Measurements from ENCODE around the gene TWNK. TPM values are rescaled to one million over a fixed set of nuclear protein-coding genes. Genes with fewer than 3 reads are reported as not detected.

The TWNK gene
- total and polyA plus RNA-seq, 3 experiments from 2014 or later, result 8.2 to 44.3 (median 40.6) TPM

GRCh38 chr10:101003639-101004206 lies 16.4 kb downstream of the TWNK start:
- no peaks in the 10 kb centered on the region for H3K9me3 Mint-ChIP-seq
- CTCF ChIA-PET, result interaction anchor here (2.2 to 4.9 kb wide), 3 partner anchors 8 to 15 kb away, joined by 7 to 30 read pairs (median 9); no protein-coding TSS in a partner anchor
- no peaks in the 10 kb centered on the region for H3K36me3 ChIP-seq (ENCODE audit: insufficient read depth, low read length)
- POLR2A ChIA-PET, result interaction anchor here (1.6 kb wide), 1 partner anchor 27 kb away, joined by 3 read pairs; the partner anchor contains the start of genes PDZD7 and SFXN3
- no peak overlapping the region for H3K4me3 ChIP-seq (ENCODE audit: low read length)
- H3K27ac Mint-ChIP-seq, result no peak overlapping the region
- no peak for DNase-seq
- H3K4me1 ChIP-seq (ENCODE audit: insufficient read depth, low read length), result peaks cover 9% of the 10 kb centered on the region
- no peaks in the 10 kb centered on the region for H3K27me3 Mint-ChIP-seq
- H3K9me3 ChIP-seq (ENCODE audit: low read length), result no peaks in the 10 kb centered on the region
- peaks cover 8 to 12% (median 9%) of the 10 kb centered on the region in 3 donors for H3K4me1 Mint-ChIP-seq
- no peak overlapping the region for H3K27ac ChIP-seq (ENCODE audit: low read depth, low read length)
- no peak overlapping the region for H3K4me3 Mint-ChIP-seq
- H3K36me3 Mint-ChIP-seq, result peaks cover 0 to 29% (median 0%) of the 10 kb centered on the region in 3 donors
- H3K27me3 ChIP-seq (ENCODE audit: insufficient read depth, low read length, poor library complexity, severe bottlenecking), result no peaks in the 10 kb centered on the region

GRCh38 chr10:101005361-101005760 lies 18.0 kb downstream of the TWNK start:
- Mint-ChIP-seq H3K27me3 (no peaks in the 10 kb centered on the region), H3K27ac (peak overlapping the region in 1 of 8 donors; percentile 54), H3K4me1 (peaks cover 6 to 10% (median 7%) of the 10 kb centered on the region in 3 donors), H3K9me3 (no peaks in the 10 kb centered on the region), H3K4me3 (no peak overlapping the region), H3K36me3 (peaks cover 0 to 28% (median 0%) of the 10 kb centered on the region in 3 donors)
- DNase-seq, result no peak
- POLR2A ChIA-PET, result interaction anchor here (0.6 kb wide), 1 partner anchor 181 kb away, joined by 5 read pairs; no protein-coding TSS in a partner anchor
- no peaks in the 10 kb centered on the region for H3K9me3 ChIP-seq (ENCODE audit: low read length)
- CTCF ChIA-PET, result interaction anchor here (1.3 to 4.9 kb wide), 2 partner anchors 10 to 13 kb away, joined by 6 to 30 read pairs; no protein-coding TSS in a partner anchor
- no peaks in the 10 kb centered on the region for H3K36me3 ChIP-seq (ENCODE audit: insufficient read depth, low read length)
- no peak overlapping the region for H3K27ac ChIP-seq (ENCODE audit: low read depth, low read length)
- peaks cover 1% of the 10 kb centered on the region for H3K4me1 ChIP-seq (ENCODE audit: insufficient read depth, low read length)
- H3K4me3 ChIP-seq (ENCODE audit: low read length), result no peak overlapping the region
- H3K27me3 ChIP-seq (ENCODE audit: insufficient read depth, low read length, poor library complexity, severe bottlenecking), result no peaks in the 10 kb centered on the region

- DNase-seq, result no peak
- peaks cover 0 to 27% (median 0%) of the 10 kb centered on the region in 3 donors for H3K36me3 Mint-ChIP-seq
- ChIA-PET CTCF (interaction anchor here (4.9 to 7.0 kb wide), 2 partner anchors 8 to 10 kb away, joined by 30 to 64 read pairs; partner anchors contain the start of gene LZTS2), POLR2A (interaction anchor here (0.6 to 0.8 kb wide), 2 partner anchors 11 to 181 kb away, joined by 3 to 5 read pairs; no protein-coding TSS in a partner anchor)
- Histone ChIP-seq H3K36me3 (ENCODE audit: insufficient read depth, low read length) (no peaks in the 10 kb centered on the region), H3K9me3 (ENCODE audit: low read length) (no peaks in the 10 kb centered on the region), H3K4me1 (ENCODE audit: insufficient read depth, low read length) (no peaks in the 10 kb centered on the region), H3K27ac (ENCODE audit: low read depth, low read length) (no peak overlapping the region), H3K27me3 (ENCODE audit: insufficient read depth, low read length, poor library complexity, severe bottlenecking) (no peaks in the 10 kb centered on the region), H3K4me3 (ENCODE audit: low read length) (no peak overlapping the region)
- no peak overlapping the region for H3K27ac Mint-ChIP-seq
- peaks cover 2 to 3% (median 3%) of the 10 kb centered on the region in 3 donors for H3K4me1 Mint-ChIP-seq
- no peaks in the 10 kb centered on the region for H3K9me3 Mint-ChIP-seq
- no peak overlapping the region for H3K4me3 Mint-ChIP-seq
- no peaks in the 10 kb centered on the region for H3K27me3 Mint-ChIP-seq
Observed at GRCh38 chr10:101005869-101006567, 18.7 kb downstream of the TWNK start.

GRCh38 chr10:101006593-101007098 lies 19.3 kb downstream of the TWNK start:
- no peaks in the 10 kb centered on the region for H3K36me3 ChIP-seq (ENCODE audit: insufficient read depth, low read length)
- H3K4me1 ChIP-seq (ENCODE audit: insufficient read depth, low read length), result no peaks in the 10 kb centered on the region
- DNase-seq, result no peak
- no peaks in the 10 kb centered on the region for H3K9me3 Mint-ChIP-seq
- no peak overlapping the region for H3K4me3 ChIP-seq (ENCODE audit: low read length)
- H3K4me1 Mint-ChIP-seq, result no peaks in the 10 kb centered on the region
- peaks cover 0 to 26% (median 0%) of the 10 kb centered on the region in 3 donors for H3K36me3 Mint-ChIP-seq
- H3K27me3 ChIP-seq (ENCODE audit: insufficient read depth, low read length, poor library complexity, severe bottlenecking), result no peaks in the 10 kb centered on the region
- ChIA-PET POLR2A (interaction anchor here (0.8 kb wide), 1 partner anchor 10 kb away, joined by 3 read pairs; no protein-coding TSS in a partner anchor), CTCF (interaction anchor here (1.4 to 7.0 kb wide), 3 partner anchors 8 to 34 kb away, joined by 6 to 64 read pairs (median 30); partner anchors contain the start of gene LZTS2)
- no peaks in the 10 kb centered on the region for H3K9me3 ChIP-seq (ENCODE audit: low read length)
- no peaks in the 10 kb centered on the region for H3K27me3 Mint-ChIP-seq
- H3K27ac ChIP-seq (ENCODE audit: low read depth, low read length), result no peak overlapping the region
- H3K4me3 Mint-ChIP-seq, result no peak overlapping the region
- no peak overlapping the region for H3K27ac Mint-ChIP-seq

- H3K27me3 Mint-ChIP-seq, result no peaks in the 10 kb centered on the region
- POLR2A ChIA-PET, result no interaction called here
- no peaks in the 10 kb centered on the region for H3K4me1 Mint-ChIP-seq
Observed at GRCh38 chr10:101007099-101007711, 19.9 kb downstream of the TWNK start.

GRCh38 chr10:101007915-101008822 lies 20.8 kb downstream of the TWNK start:
- CTCF ChIA-PET, result interaction anchor here (1.0 to 7.0 kb wide), 3 partner anchors 10 to 41 kb away, joined by 3 to 64 read pairs (median 6); partner anchors contain the start of gene LZTS2
- Histone ChIP-seq H3K27ac (ENCODE audit: low read depth, low read length) (no peak overlapping the region), H3K4me1 (ENCODE audit: insufficient read depth, low read length) (peaks cover 7% of the 10 kb centered on the region), H3K4me3 (ENCODE audit: low read length) (no peak overlapping the region), H3K27me3 (ENCODE audit: insufficient read depth, low read length, poor library complexity, severe bottlenecking) (no peaks in the 10 kb centered on the region), H3K36me3 (ENCODE audit: insufficient read depth, low read length) (no peaks in the 10 kb centered on the region), H3K9me3 (ENCODE audit: low read length) (no peaks in the 10 kb centered on the region)
- POLR2A ChIA-PET, result no interaction called here
- H3K9me3 Mint-ChIP-seq, result no peaks in the 10 kb centered on the region
- H3K4me3 Mint-ChIP-seq, result no peak overlapping the region
- no peak for DNase-seq
- H3K27ac Mint-ChIP-seq, result no peak overlapping the region
- H3K36me3 Mint-ChIP-seq, result peaks cover 0 to 22% (median 0%) of the 10 kb centered on the region in 3 donors
- peaks cover 5 to 7% (median 6%) of the 10 kb centered on the region in 3 donors for H3K4me1 Mint-ChIP-seq
- H3K27me3 Mint-ChIP-seq, result peaks cover 0 to 3% of the 10 kb centered on the region in 2 donors

More at GRCh38 chr10:101007099-101007711, 19.9 kb downstream of the TWNK start:
- H3K4me1 ChIP-seq (ENCODE audit: insufficient read depth, low read length), result no peaks in the 10 kb centered on the region
- H3K4me3 ChIP-seq (ENCODE audit: low read length), result no peak overlapping the region
- no peaks in the 10 kb centered on the region for H3K36me3 ChIP-seq (ENCODE audit: insufficient read depth, low read length)
- H3K9me3 ChIP-seq (ENCODE audit: low read length), result no peaks in the 10 kb centered on the region
- DNase-seq, result no peak
- no peak overlapping the region for H3K4me3 Mint-ChIP-seq
- H3K9me3 Mint-ChIP-seq, result no peaks in the 10 kb centered on the region
- H3K27ac Mint-ChIP-seq, result no peak overlapping the region
- no peak overlapping the region for H3K27ac ChIP-seq (ENCODE audit: low read depth, low read length)
- peaks cover 0 to 26% (median 0%) of the 10 kb centered on the region in 3 donors for H3K36me3 Mint-ChIP-seq
- CTCF ChIA-PET, result interaction anchor here (1.0 to 7.0 kb wide), 3 partner anchors 9 to 42 kb away, joined by 3 to 64 read pairs (median 6); partner anchors contain the start of gene LZTS2
- no peaks in the 10 kb centered on the region for H3K27me3 ChIP-seq (ENCODE audit: insufficient read depth, low read length, poor library complexity, severe bottlenecking)

GRCh38 chr10:101008823-101009423 lies 21.6 kb downstream of the TWNK start:
- no peak for DNase-seq
- no peak overlapping the region for H3K27ac Mint-ChIP-seq
- peaks cover 0 to 3% of the 10 kb centered on the region in 2 donors for H3K27me3 Mint-ChIP-seq
- Histone ChIP-seq H3K27me3 (ENCODE audit: insufficient read depth, low read length, poor library complexity, severe bottlenecking) (no peaks in the 10 kb centered on the region), H3K4me1 (ENCODE audit: insufficient read depth, low read length) (peaks cover 10% of the 10 kb centered on the region), H3K27ac (ENCODE audit: low read depth, low read length) (no peak overlapping the region), H3K9me3 (ENCODE audit: low read length) (no peaks in the 10 kb centered on the region), H3K4me3 (ENCODE audit: low read length) (no peak overlapping the region), H3K36me3 (ENCODE audit: insufficient read depth, low read length) (no peaks in the 10 kb centered on the region)
- H3K4me3 Mint-ChIP-seq, result no peak overlapping the region
- H3K9me3 Mint-ChIP-seq, result no peaks in the 10 kb centered on the region
- ChIA-PET POLR2A (no interaction called here), CTCF (interaction anchor here (1.3 to 7.0 kb wide), 2 partner anchors 11 to 22 kb away, joined by 3 to 64 read pairs; partner anchors contain the start of genes LZTS2, PDZD7 and SFXN3)
- H3K4me1 Mint-ChIP-seq, result peaks cover 7 to 11% (median 10%) of the 10 kb centered on the region in 3 donors
- H3K36me3 Mint-ChIP-seq, result peaks cover 0 to 19% (median 0%) of the 10 kb centered on the region in 3 donors
